ENCODE results near the gene B3GNT9. TPM values are rescaled to one million over a fixed set of nuclear protein-coding genes. Genes with fewer than 3 reads are reported as not detected.

The B3GNT9 gene
- polyA plus RNA-seq, 1 of the 3 experiments (the other 2 are of a cell fraction), result 9.9 TPM

- TF ChIP-seq RAD21 (IDR thresholded peaks at IDR 0.05; ENCODE audit: low read length), result peak; percentile 64
- no peak for TF ChIP-seq JUND (IDR thresholded peaks at IDR 0.05)
Measured at GRCh38 chr16:67184995-67185650, 34.3 kb upstream of the B3GNT9 start (continued).

DNA sequence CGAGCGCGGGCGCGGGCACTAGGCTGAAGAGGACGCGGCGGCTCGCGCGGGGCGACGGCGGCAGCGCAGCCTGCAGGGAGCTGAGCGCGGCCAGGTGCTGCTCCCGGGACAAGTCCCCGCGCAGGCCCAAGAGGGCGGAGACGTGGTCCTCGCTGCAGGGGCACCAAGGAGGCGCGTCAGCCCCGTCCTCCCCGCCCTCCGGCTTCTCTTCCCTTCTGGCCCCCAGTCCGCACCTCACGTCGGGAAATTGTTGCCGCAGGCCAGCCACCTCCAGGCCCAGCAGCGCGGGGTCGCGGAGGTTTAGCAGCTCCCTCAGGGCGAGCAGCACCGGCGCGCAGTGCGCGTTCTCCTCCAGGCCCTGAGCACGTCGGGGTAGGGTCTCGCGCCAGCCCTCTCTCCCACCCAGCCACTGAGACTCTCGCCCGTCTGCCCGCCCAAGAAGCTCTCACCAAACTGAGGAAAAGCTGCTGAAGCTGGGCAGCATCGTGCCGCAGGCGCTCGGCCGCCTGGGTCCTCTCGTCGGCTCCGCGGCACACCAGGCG lies 33.7 kb upstream of the B3GNT9 start:
- Histone ChIP-seq H3K9me2 (no peaks in the 10 kb centered on the region), H3F3A (replicated peaks; ENCODE audit: insufficient read depth) (peaks cover 34% of the 10 kb centered on the region), H2AFZ (ENCODE audit: low read depth) (peak overlapping the region; percentile 58; the same call in 1 of the 2 replicates), H3K9me3 (no peaks in the 10 kb centered on the region), H3K79me2 (ENCODE audit: insufficient read depth) (peaks cover 18% of the 10 kb centered on the region), H3K4me3 (ENCODE audit: low read depth in 2 of 2, low read length in 1 of 2) (peak overlapping the region; percentile 81 to 82), H3K36me3 (replicated peaks in 1 of 2; ENCODE audit: control insufficient read depth in 1 of 2, insufficient read depth in 2 of 2, low read length in 1 of 2) (no peaks in the 10 kb centered on the region), H4K20me1 (ENCODE audit: insufficient read depth) (no peaks in the 10 kb centered on the region; the same call in 1 of the 2 replicates), H3K27me3 (ENCODE audit: insufficient read depth) (no peaks in the 10 kb centered on the region), H3K27ac (ENCODE audit: low read depth in 2 of 2, low read length in 1 of 2) (peak overlapping the region; percentile 92 to 97), H3K9ac (peak overlapping the region; percentile 96; the same call in 1 of the 2 replicates), H3K4me1 (ENCODE audit: control insufficient read depth in 1 of 2, insufficient read depth in 2 of 2, low read depth in 1 of 2, low read length in 1 of 2) (peaks cover 22 to 26% of the 10 kb centered on the region in 2 experiments), H3K4me2 (peak overlapping the region; percentile 92)
- DNase-seq, result peak; percentile 76
- ChIA-PET CTCF (interaction anchor here (0.6 to 4.2 kb wide), 24 partner anchors 10 to 289 kb away, joined by 3 to 27 read pairs (median 4); partner anchors contain the start of genes NOL3, TMEM208 and ZDHHC1), POLR2A (interaction anchor here (1.0 to 2.0 kb wide), 6 partner anchors 9 to 43 kb away, joined by 3 to 12 read pairs (median 4); partner anchors contain the start of genes HSF4, NOL3 and TMEM208)
- TF ChIP-seq NFIC (IDR thresholded peaks at IDR 0.05; ENCODE audit: borderline replicate concordance) (no peak), EP300 (IDR thresholded peaks at IDR 0.05; ENCODE audit: borderline replicate concordance in 1 of 2, low read depth in 1 of 2, low read length in 1 of 2) (no peak), FOXM1 (IDR thresholded peaks at IDR 0.05; ENCODE audit: low read depth) (no peak), NRF1 (IDR thresholded peaks at IDR 0.05; ENCODE audit: low read depth, low read length) (0 out of 2 replicates have a peak, but pooled peaks have one; percentile 35), RCOR1 (IDR thresholded peaks at IDR 0.05; ENCODE audit: low read length) (no peak)
- TF ChIP-seq, protein P1, sequence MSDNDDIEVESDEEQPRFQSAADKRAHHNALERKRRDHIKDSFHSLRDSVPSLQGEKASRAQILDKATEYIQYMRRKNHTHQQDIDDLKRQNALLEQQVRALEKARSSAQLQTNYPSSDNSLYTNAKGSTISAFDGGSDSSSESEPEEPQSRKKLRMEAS (IDR thresholded peaks at IDR 0.05; ENCODE audit: low read depth), result no peak
- 97% methylated on average over 6 of the region's 59 CpGs for WGBS (ENCODE audit: low lambda C conversion rate)

- no peaks in the 10 kb centered on the region for H3K36me3 ChIP-seq (replicated peaks in 1 of 2; ENCODE audit: control insufficient read depth in 1 of 2, insufficient read depth in 2 of 2, low read length in 1 of 2)
- DNase-seq, result peak; percentile 99
- H3K9ac ChIP-seq, result peak within 1 kb of the TSS; percentile 96
- under 1% methylated on average over 30 of the region's 77 CpGs for WGBS (ENCODE audit: low lambda C conversion rate)
- H3K4me2 ChIP-seq, result peak within 1 kb of the TSS; percentile 92
- ChIA-PET CTCF (interaction anchor here (0.6 to 4.2 kb wide), 11 partner anchors 9 to 288 kb away, joined by 3 to 27 read pairs (median 6); partner anchors contain the start of gene NOL3), POLR2A (interaction anchor here (0.7 to 2.0 kb wide), 7 partner anchors 8 to 77 kb away, joined by 3 to 12 read pairs (median 5); partner anchors contain the start of genes HSF4 and NOL3)
- H3K4me1 ChIP-seq (ENCODE audit: control insufficient read depth in 1 of 2, insufficient read depth in 2 of 2, low read depth in 1 of 2, low read length in 1 of 2), result peaks cover 22 to 29% of the 10 kb centered on the region in 2 experiments
- H3K79me2 ChIP-seq (ENCODE audit: insufficient read depth), result peaks cover 21% of the 10 kb centered on the region
- no peaks in the 10 kb centered on the region; the same call in none of the 2 replicates for H4K20me1 ChIP-seq (ENCODE audit: insufficient read depth)
- H3K27me3 ChIP-seq (ENCODE audit: insufficient read depth), result no peaks in the 10 kb centered on the region
- no peaks in the 10 kb centered on the region for H3K9me3 ChIP-seq
- H3K9me2 ChIP-seq, result no peaks in the 10 kb centered on the region
- H3K27ac ChIP-seq (ENCODE audit: low read depth in 2 of 2, low read length in 1 of 2), result peak within 1 kb of the TSS; percentile 92 to 97
- peak within 1 kb of the TSS; percentile 81 to 82 for H3K4me3 ChIP-seq (ENCODE audit: low read depth in 2 of 2, low read length in 1 of 2)
- H2AFZ ChIP-seq (ENCODE audit: low read depth), result peak within 1 kb of the TSS; percentile 66; the same call in 1 of the 2 replicates
- H3F3A ChIP-seq (replicated peaks; ENCODE audit: insufficient read depth), result peaks cover 36% of the 10 kb centered on the region
- no peak for TF ChIP-seq CHD2 (IDR thresholded peaks at IDR 0.05; ENCODE audit: low read length, partially characterized antibody)
- TF ChIP-seq MEF2A (IDR thresholded peaks at IDR 0.05; ENCODE audit: borderline replicate concordance, low read depth), result no peak
- peak; percentile 30; the same call in 1 of the 2 replicates for TF ChIP-seq SIN3A (IDR thresholded peaks at IDR 0.05; ENCODE audit: borderline replicate concordance, low read depth, low read length)
- TF ChIP-seq POLR2AphosphoS5 (IDR thresholded peaks at IDR 0.05; ENCODE audit: low read depth, low read length), result peak; percentile 56; the same call in 1 of the 2 replicates
- no peak for TF ChIP-seq ELF1 (IDR thresholded peaks at IDR 0.05)
- TF ChIP-seq REST (IDR thresholded peaks at IDR 0.05; ENCODE audit: low read depth, low read length), result peak; percentile 39
- no peak for TF ChIP-seq RCOR1 (IDR thresholded peaks at IDR 0.05; ENCODE audit: low read length)
- peak; percentile 26; the same call in 1 of the 2 replicates for TF ChIP-seq NRF1 (IDR thresholded peaks at IDR 0.05; ENCODE audit: low read depth, low read length)
- TF ChIP-seq YY1 (IDR thresholded peaks at IDR 0.05; ENCODE audit: low read depth), result no peak
- no peak for TF ChIP-seq GATA2 (CRISPR knock-in tag; IDR thresholded peaks at IDR 0.05)
- no peak for TF ChIP-seq FOXM1 (IDR thresholded peaks at IDR 0.05; ENCODE audit: low read depth)
Measured at GRCh38 chr16:67183627-67184452, 33.0 kb upstream of the B3GNT9 start, which contains the start of gene MATCAP1. Gene MATCAP1 (minus strand): TSS chr16:67183963. CDS start chr16:67180610, 3,353 bp downstream.

Measured in SK-N-SH (cell line).